Aorta (tissue), 5 donors: ENCODE measurements around the gene MICAL2. TPM values are rescaled to one million over a fixed set of nuclear protein-coding genes. Genes with fewer than 3 reads are reported as not detected.

Experiments
- ATAC-seq: fragments of 200-7000 bp; cut with Tn5 transposase; one replicate; pipeline ENCODE4 v1.9.1; 2022; ENCODE audit warnings: moderate library complexity; ENCODE audit not compliant: low FRiP score
- DNase-seq, 2 donors: peaks; one replicate each; pipeline ENCODE4 v3.0.0-alpha.2; 2020
- H3K27ac ChIP-seq, 2 donors: one replicate each; pipeline ENCODE4 v1.5.1; 2013; ENCODE audit warnings: low read length in 2 of 2, mild to moderate bottlenecking in 2 of 2, moderate library complexity in 2 of 2, control low read depth in 1 of 2, inconsistent platforms in 1 of 2, low read depth in 1 of 2
- H3K27me3 ChIP-seq, 2 donors: one replicate each; pipeline ENCODE4 v1.6.1; 2013; ENCODE audit warnings: control low read depth in 1 of 2, low read length in 1 of 2, mild to moderate bottlenecking in 1 of 2, moderate library complexity in 1 of 2; ENCODE audit not compliant: insufficient read depth in 2 of 2, control insufficient read depth in 1 of 2
- H3K36me3 ChIP-seq, 2 donors: one replicate each; pipeline ENCODE4 v1.6.1; 2013; ENCODE audit warnings: control low read depth in 1 of 2, low read length in 1 of 2, mild to moderate bottlenecking in 1 of 2; ENCODE audit not compliant: insufficient read depth in 2 of 2, control insufficient read depth in 1 of 2
- H3K4me1 ChIP-seq, 2 donors: one replicate each; pipeline ENCODE4 v1.6.1; 2013; ENCODE audit warnings: low read length in 2 of 2, control low read depth in 1 of 2, mild to moderate bottlenecking in 1 of 2, moderate library complexity in 1 of 2; ENCODE audit not compliant: insufficient read depth in 2 of 2, control insufficient read depth in 1 of 2
- H3K4me3 ChIP-seq, 2 donors: one replicate each; pipeline ENCODE4 v1.5.1; 2013; ENCODE audit warnings: low read length in 2 of 2, control low read depth in 1 of 2, mild to moderate bottlenecking in 1 of 2
- H3K9me3 ChIP-seq: one replicate; pipeline ENCODE4 v1.6.1; 2013; ENCODE audit warnings: mild to moderate bottlenecking, low read length; ENCODE audit not compliant: control insufficient read depth
- WGBS, 2 donors: extraction: QIAGEN DNeasy Blood & Tissue Kit; methylation state at CpG; one replicate each; pipeline ENCODE4 v1.1.7; 2013; 5-methylcytosine and 5-hydroxymethylcytosine counted together
- intact Hi-C, 2 donors: fragments of 100-400 bp; cut with DNase I; formaldehyde crosslinking; loops; one replicate each; pipeline versions ENCODE4 v1.14.2 to v1.15.0; 2022
- polyA plus RNA-seq, 2 donors: library from polyadenylated mRNA; stranded (reverse); fragments of 200-250 nt; gene quantifications; one replicate each; pipeline ENCODE4 v1.2.3, GENCODE V29; 2013
- total RNA-seq, 2 donors: library from RNA; stranded (reverse); fragmentation: NEBNext Ultra II Directional; extraction: Animal tissue kit (Norgen Biotek cat#: 25700); gene quantifications; one replicate each; pipeline ENCODE4 v1.2.1, GENCODE V29; 2021
- donor health status: healthy with polysubstance abuse.
- donor health status: Bipolar disorder and iron deficiency.
- donor health status: DM: no; HTN: no; CAD: no.
- donor health status: DM: no; HTN: no; CAD: no.
- donor health status: DM: yes; HTN: yes; CAD: no.

Gene MICAL2
- total and polyA plus RNA-seq, 4 donors: 87.7 to 605 (median 280) TPM

- no peak for DNase-seq
- H3K36me3 ChIP-seq: peaks cover 0 to 6% of the 10 kb centered on the region in 2 donors
- peaks cover 2 to 21% of the 10 kb centered on the region in 2 donors for H3K4me1 ChIP-seq
- H3K27ac ChIP-seq: peak overlapping the region; percentile 70 to 98
- H3K9me3 ChIP-seq: no peaks in the 10 kb centered on the region
- 25 to 33% methylated on average over 7 of the region's 7 CpGs for WGBS, 2 donors
- no peak for ATAC-seq
- intact Hi-C loops: no loop called here
- no peak overlapping the region for H3K4me3 ChIP-seq
- H3K27me3 ChIP-seq: no peaks in the 10 kb centered on the region
These were observed 46.1 kb downstream of the MICAL2 start for GRCh38 chr11:12156301-12157140.

GRCh38 chr11:12157241-12157661 is 46.9 kb downstream of the MICAL2 start:
- peak overlapping the region; percentile 98 for H3K27ac ChIP-seq
- H3K9me3 ChIP-seq: no peaks in the 10 kb centered on the region
- DNase-seq (no peak), ATAC-seq (peak; percentile 69)
- H3K27me3 ChIP-seq: no peaks in the 10 kb centered on the region
- H3K4me3 ChIP-seq: no peak overlapping the region
- peaks cover 0 to 8% of the 10 kb centered on the region in 2 donors for H3K36me3 ChIP-seq
- H3K4me1 ChIP-seq: peaks cover 2 to 26% of the 10 kb centered on the region in 2 donors
- intact Hi-C loops: no loop called here
- 4 to 14% methylated on average over 1 of the region's 1 CpG for WGBS, 2 donors

- peak overlapping the region; percentile 83 to 84 for H3K27ac ChIP-seq
- intact Hi-C loops: no loop called here
- peaks cover 7 to 35% of the 10 kb centered on the region in 2 donors for H3K4me1 ChIP-seq
- WGBS, 2 donors: 11 to 21% methylated on average over 7 of the region's 7 CpGs
- DNase-seq (no peak), ATAC-seq (no peak)
- H3K36me3 ChIP-seq: peaks cover 0 to 14% of the 10 kb centered on the region in 2 donors
- no peak overlapping the region for H3K4me3 ChIP-seq
- no peaks in the 10 kb centered on the region for H3K27me3 ChIP-seq
- H3K9me3 ChIP-seq: no peaks in the 10 kb centered on the region
These were observed 48.5 kb downstream of the MICAL2 start for GRCh38 chr11:12158909-12159308.

GRCh38 chr11:12159351-12160099 is 49.1 kb downstream of the MICAL2 start:
- no peak overlapping the region for H3K4me3 ChIP-seq
- DNase-seq (peak in 1 of 2 donors; percentile 62), ATAC-seq (no peak)
- peaks cover 7 to 35% of the 10 kb centered on the region in 2 donors for H3K4me1 ChIP-seq
- H3K9me3 ChIP-seq: no peaks in the 10 kb centered on the region
- no peaks in the 10 kb centered on the region for H3K27me3 ChIP-seq
- intact Hi-C loops: loop anchor here (5.0 kb wide), 4 partner anchors 43 to 123 kb away; partner anchors contain the start of gene MICAL2 (in 1 of the 2)
- H3K27ac ChIP-seq: peak overlapping the region; percentile 83 to 84
- H3K36me3 ChIP-seq: peaks cover 0 to 11% of the 10 kb centered on the region in 2 donors
- 11 to 12% methylated on average over 9 of the region's 9 CpGs for WGBS, 2 donors

GRCh38 chr11:12160231-12160630 is 49.8 kb downstream of the MICAL2 start:
- peaks cover 7 to 37% of the 10 kb centered on the region in 2 donors for H3K4me1 ChIP-seq
- peaks cover 0 to 11% of the 10 kb centered on the region in 2 donors for H3K36me3 ChIP-seq
- DNase-seq (no peak), ATAC-seq (no peak)
- H3K9me3 ChIP-seq: no peaks in the 10 kb centered on the region
- intact Hi-C loops: loop anchor here (5.0 kb wide), 4 partner anchors 42 to 122 kb away; partner anchors contain the start of gene MICAL2 (in 1 of the 2)
- H3K4me3 ChIP-seq: no peak overlapping the region
- WGBS, 2 donors: 59 to 66% methylated on average over 5 to 6 of the region's 6 CpGs
- H3K27me3 ChIP-seq: no peaks in the 10 kb centered on the region
- peak overlapping the region; percentile 83 to 84 for H3K27ac ChIP-seq

GRCh38 chr11:12160680-12161079 is 50.3 kb downstream of the MICAL2 start:
- peak; percentile 74 to 83 for DNase-seq
- intact Hi-C loops: loop anchor here (5.0 kb wide), 4 partner anchors 42 to 122 kb away; partner anchors contain the start of gene MICAL2 (in 1 of the 2)

GRCh38 chr11:12161137-12161536 is 50.7 kb downstream of the MICAL2 start:
- 1 to 9% methylated on average over 4 of the region's 4 CpGs for WGBS, 2 donors
- Histone ChIP-seq H3K27ac (peak overlapping the region; percentile 83 to 99), H3K36me3 (peaks cover 0 to 11% of the 10 kb centered on the region in 2 donors), H3K27me3 (no peaks in the 10 kb centered on the region), H3K4me1 (peaks cover 7 to 37% of the 10 kb centered on the region in 2 donors), H3K9me3 (no peaks in the 10 kb centered on the region), H3K4me3 (no peak overlapping the region)
- intact Hi-C loops: loop anchor here (5.0 kb wide), 4 partner anchors 41 to 121 kb away; partner anchors contain the start of gene MICAL2 (in 1 of the 2)
- ATAC-seq: peak; percentile 24
- DNase-seq: no peak

More at GRCh38 chr11:12160680-12161079, 50.3 kb downstream of the MICAL2 start:
- H3K27me3 ChIP-seq: no peaks in the 10 kb centered on the region
- H3K36me3 ChIP-seq: peaks cover 0 to 11% of the 10 kb centered on the region in 2 donors
- 6 to 10% methylated on average over 12 of the region's 12 CpGs for WGBS, 2 donors
- H3K4me1 ChIP-seq: peaks cover 7 to 38% of the 10 kb centered on the region in 2 donors
- peak overlapping the region; percentile 83 to 84 for H3K27ac ChIP-seq
- H3K4me3 ChIP-seq: no peak overlapping the region
- ATAC-seq: peak; percentile 10
- H3K9me3 ChIP-seq: no peaks in the 10 kb centered on the region

- Histone ChIP-seq H3K36me3 (peaks cover 0 to 11% of the 10 kb centered on the region in 2 donors), H3K27me3 (no peaks in the 10 kb centered on the region), H3K4me3 (no peak overlapping the region), H3K9me3 (no peaks in the 10 kb centered on the region), H3K27ac (peak overlapping the region; percentile 83 to 99), H3K4me1 (peaks cover 7 to 32% of the 10 kb centered on the region in 2 donors)
- intact Hi-C loops: loop anchor here (2.0 to 5.0 kb wide), 5 partner anchors 41 to 121 kb away; partner anchors contain the start of gene MICAL2 (in 1 of the 2)
- ATAC-seq: no peak
- no peak for DNase-seq
- 56 to 58% methylated on average over 12 of the region's 12 CpGs for WGBS, 2 donors
These were observed 51.4 kb downstream of the MICAL2 start for GRCh38 chr11:12161603-12162350.
